Upper lobe of left lung (tissue), 6 donors: ENCODE measurements around the gene RTTN. TPM values are rescaled to one million over a fixed set of nuclear protein-coding genes. Genes with fewer than 3 reads are reported as not detected.
A peak's percentile ranks its signal among the peaks of the same experiment; 100 is the strongest.

Experiments
- ATAC-seq, 2 donors: fragments of 200-7000 bp; cut with Tn5 transposase; one replicate each; pipeline ENCODE4 v1.9.1; 2022; ENCODE audit warnings: mild to moderate bottlenecking in 2 of 2, moderate library complexity in 2 of 2; ENCODE audit not compliant: low FRiP score in 2 of 2
- DNase-seq, 2 donors: peaks; one replicate each; pipeline ENCODE4 v3.0.0-alpha.2; 2019 to 2020
- H3K27ac ChIP-seq, 4 donors: fragments of 200-600 bp; sonication (generic); one replicate each; pipeline ENCODE4 v1.5.1; 2016 to 2019
- H3K27me3 ChIP-seq, 4 donors: fragments of 200-600 bp; sonication (generic); one replicate each; pipeline ENCODE4 v1.5.1; 2017 to 2019
- H3K36me3 ChIP-seq, 4 donors: fragments of 200-600 bp; sonication (generic); one replicate each; pipeline ENCODE4 v1.5.1; 2016 to 2019
- H3K4me1 ChIP-seq, 4 donors: fragments of 200-600 bp; sonication (generic); one replicate each; pipeline ENCODE4 v1.5.1; 2018 to 2019
- H3K4me3 ChIP-seq, 4 donors: fragments of 200-600 bp; sonication (generic); one replicate each; pipeline ENCODE4 v1.5.1; 2017 to 2019; ENCODE audit warnings: mild to moderate bottlenecking in 2 of 4, moderate library complexity in 1 of 4
- H3K9me3 ChIP-seq, 4 donors: fragments of 200-600 bp; sonication (generic); one replicate each; pipeline ENCODE4 v1.5.1; 2018 to 2019
- EP300 ChIP-seq, 4 donors: sonication (generic); formaldehyde crosslinking; IDR thresholded peaks; one replicate each; pipeline ENCODE4 v1.5.1; 2017; ENCODE audit warnings: antibody characterized with exemption in 4 of 4, control low read depth in 2 of 4
- POLR2A ChIP-seq, 4 donors: fragments of 450-650 bp; IDR thresholded peaks; one replicate each; pipeline ENCODE4 v1.5.1; 2016 to 2017; ENCODE audit warnings: antibody characterized with exemption in 4 of 4, mild to moderate bottlenecking in 2 of 4
- POLR2AphosphoS5 ChIP-seq, 2 donors: sonication (generic); formaldehyde crosslinking; IDR thresholded peaks; one replicate each; pipeline ENCODE4 v1.5.1; 2017; ENCODE audit warnings: antibody characterized with exemption in 2 of 2
- WGBS, 2 donors: methylation state at CpG; one replicate each; pipeline ENCODE4 v1.1.5; 2017 to 2018; 5-methylcytosine and 5-hydroxymethylcytosine counted together
- total RNA-seq, 6 donors: library from RNA; depleted of rRNA in 4 of 6; stranded (reverse); fragments of >200 nt in 4 of 6; gene quantifications; one replicate each; pipeline versions ENCODE4 v1.1.0 to v1.2.1, GENCODE V29; 2016 to 2021
- TF ChIP-seq, protein P1 (sequence below), 6 experiments: fragments of 450-650 bp in 4 of 6; fragments of 200-600 bp in 2 of 6; sonication (generic) in 2 of 6; IDR thresholded peaks; one replicate each; pipeline ENCODE4 v1.5.1; 2016 to 2019; ENCODE audit warnings: antibody characterized with exemption in 6 of 6
- donor health status: DM: no; HTN: no; CAD: no; lungs with moderate emphysema.
- donor health status: DM: no; HTN: yes; CAD: no; lungs with severe emphysema.

Gene RTTN
- total RNA-seq, 6 donors from 2014 or later: 8.3 to 32.9 (median 12.5) TPM

DNA sequence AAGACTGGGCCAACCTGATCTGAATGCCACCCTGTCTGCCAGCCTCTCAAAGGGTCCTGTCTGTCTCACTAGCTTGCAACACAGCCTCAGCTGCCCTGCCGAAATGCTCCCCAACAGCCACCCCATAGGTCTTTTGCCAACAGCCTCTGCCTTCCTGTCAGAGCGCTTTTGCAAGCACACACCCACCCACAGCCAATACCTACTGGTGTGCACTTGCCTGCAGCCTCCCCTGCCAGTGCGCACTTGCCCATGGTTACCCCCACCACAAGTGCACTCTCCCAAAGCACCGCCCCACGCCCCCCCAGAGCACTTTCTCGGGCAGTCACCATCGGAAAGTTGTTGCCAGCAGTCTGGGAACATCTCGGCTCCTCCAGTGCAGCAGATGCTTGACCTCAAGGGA, 48.6 kb downstream of the RTTN start:
- Histone ChIP-seq H3K9me3 (no peaks in the 10 kb centered on the region), H3K27ac (no peak overlapping the region), H3K4me3 (no peak overlapping the region), H3K4me1 (no peaks in the 10 kb centered on the region), H3K36me3 (peaks cover 0 to 3% (median 1%) of the 10 kb centered on the region in 4 donors), H3K27me3 (no peaks in the 10 kb centered on the region)
- ATAC-seq (no peak), DNase-seq (peak in 1 of 2 donors; percentile 12)
- WGBS, 2 donors: 93 to 99% methylated on average over 8 of the region's 8 CpGs
- no peak for TF ChIP-seq POLR2AphosphoS5 (IDR thresholded peaks at IDR 0.05)

DNA sequence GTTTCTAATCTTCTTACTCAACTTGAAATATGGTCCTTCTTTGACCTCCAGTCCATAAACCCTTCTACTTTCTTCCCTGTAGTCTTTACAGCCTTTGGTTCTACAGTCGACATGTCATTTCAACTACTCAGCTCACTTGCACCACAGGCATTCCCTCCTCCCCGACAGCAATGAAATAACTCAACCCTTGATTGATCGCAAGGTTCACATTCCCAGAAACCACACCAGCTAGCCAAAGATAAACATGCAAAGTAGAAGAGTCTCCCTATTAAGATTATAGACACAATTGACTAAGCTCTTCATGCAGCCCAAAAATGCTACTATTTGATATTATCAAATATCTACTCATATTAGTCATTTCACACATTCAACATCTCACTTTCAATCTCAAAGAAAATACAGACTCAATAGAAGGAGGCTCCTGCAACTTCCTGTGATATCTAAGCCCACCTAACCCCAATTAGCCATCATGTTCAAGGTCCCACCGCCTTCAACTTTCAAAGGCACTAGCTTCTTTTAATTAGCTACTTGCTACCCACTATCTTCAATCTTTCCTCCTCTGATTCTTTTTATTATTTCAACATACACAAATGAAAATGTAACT, 50.8 kb downstream of the RTTN start:
- no peaks in the 10 kb centered on the region for H3K4me1 ChIP-seq
- H3K4me3 ChIP-seq: no peak overlapping the region
- no peaks in the 10 kb centered on the region for H3K9me3 ChIP-seq
- peaks cover 0 to 3% (median 3%) of the 10 kb centered on the region in 4 donors for H3K36me3 ChIP-seq
- H3K27me3 ChIP-seq: no peaks in the 10 kb centered on the region
- DNase-seq: no peak
- TF ChIP-seq, protein P1, sequence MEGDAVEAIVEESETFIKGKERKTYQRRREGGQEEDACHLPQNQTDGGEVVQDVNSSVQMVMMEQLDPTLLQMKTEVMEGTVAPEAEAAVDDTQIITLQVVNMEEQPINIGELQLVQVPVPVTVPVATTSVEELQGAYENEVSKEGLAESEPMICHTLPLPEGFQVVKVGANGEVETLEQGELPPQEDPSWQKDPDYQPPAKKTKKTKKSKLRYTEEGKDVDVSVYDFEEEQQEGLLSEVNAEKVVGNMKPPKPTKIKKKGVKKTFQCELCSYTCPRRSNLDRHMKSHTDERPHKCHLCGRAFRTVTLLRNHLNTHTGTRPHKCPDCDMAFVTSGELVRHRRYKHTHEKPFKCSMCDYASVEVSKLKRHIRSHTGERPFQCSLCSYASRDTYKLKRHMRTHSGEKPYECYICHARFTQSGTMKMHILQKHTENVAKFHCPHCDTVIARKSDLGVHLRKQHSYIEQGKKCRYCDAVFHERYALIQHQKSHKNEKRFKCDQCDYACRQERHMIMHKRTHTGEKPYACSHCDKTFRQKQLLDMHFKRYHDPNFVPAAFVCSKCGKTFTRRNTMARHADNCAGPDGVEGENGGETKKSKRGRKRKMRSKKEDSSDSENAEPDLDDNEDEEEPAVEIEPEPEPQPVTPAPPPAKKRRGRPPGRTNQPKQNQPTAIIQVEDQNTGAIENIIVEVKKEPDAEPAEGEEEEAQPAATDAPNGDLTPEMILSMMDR (IDR thresholded peaks at IDR 0.05): no peak
- no peak for ATAC-seq
- WGBS, 2 donors: 61 to 65% methylated on average over 4 of the region's 4 CpGs
- no peak overlapping the region for H3K27ac ChIP-seq

DNA sequence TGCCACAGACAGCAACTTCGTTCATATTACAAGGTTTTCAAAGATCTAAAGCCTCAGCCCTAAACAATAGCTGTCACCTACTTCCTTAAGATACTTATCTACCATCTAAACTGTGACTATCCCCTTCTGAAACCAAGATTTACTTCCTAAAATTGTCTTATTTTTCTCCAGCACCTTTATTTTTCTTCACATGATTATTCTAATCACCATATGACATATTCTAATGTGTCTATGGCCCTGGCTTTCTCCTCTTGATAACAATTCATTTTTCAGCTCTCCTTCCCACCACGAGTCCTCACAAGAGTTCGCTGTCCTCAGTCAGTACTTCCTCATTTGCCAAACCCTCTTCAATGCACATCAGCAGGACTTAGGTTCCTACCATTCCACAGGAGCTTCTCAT, 53.9 kb downstream of the RTTN start:
- no peak for TF ChIP-seq EP300 (IDR thresholded peaks at IDR 0.05)
- no peak overlapping the region for H3K27ac ChIP-seq
- ATAC-seq (no peak), DNase-seq (no peak)
- WGBS, 2 donors: 51 to 59% methylated on average over 3 of the region's 3 CpGs
- no peaks in the 10 kb centered on the region for H3K27me3 ChIP-seq
- H3K9me3 ChIP-seq: no peaks in the 10 kb centered on the region
- no peaks in the 10 kb centered on the region for H3K4me1 ChIP-seq
- no peak overlapping the region for H3K4me3 ChIP-seq
- H3K36me3 ChIP-seq: peaks cover 0 to 32% (median 6%) of the 10 kb centered on the region in 4 donors

DNA sequence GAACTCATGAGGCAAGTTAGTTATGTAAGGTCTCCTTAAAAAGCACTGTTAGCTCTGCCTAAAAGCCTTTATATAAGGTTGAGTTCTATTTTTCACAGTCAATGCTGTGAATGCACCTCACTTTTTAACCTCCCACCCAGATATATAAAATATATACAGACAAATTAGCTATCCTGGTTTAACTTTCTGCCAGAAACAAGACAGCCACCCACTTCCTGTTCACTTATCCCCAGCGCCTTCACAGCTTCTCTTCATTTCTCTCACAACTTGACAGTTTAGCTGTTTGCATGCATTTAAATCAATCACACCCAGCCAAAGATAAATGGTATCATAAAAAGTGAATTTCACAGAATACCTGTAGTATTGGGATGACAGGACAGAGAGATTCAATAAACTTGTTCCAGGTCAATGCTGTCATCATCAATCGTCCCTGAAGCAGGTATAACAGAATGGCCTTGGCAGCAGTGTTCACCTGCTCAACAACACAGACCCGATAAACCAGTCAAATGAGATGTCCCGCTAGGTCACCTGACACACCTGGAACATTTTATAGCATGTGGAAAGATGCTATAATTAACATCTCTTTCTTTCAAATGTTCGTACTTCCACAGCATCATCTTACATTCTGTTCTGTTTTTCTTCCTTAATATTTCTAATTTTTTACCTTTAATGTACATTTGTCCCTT, 55.7 kb downstream of the RTTN start:
- no peaks in the 10 kb centered on the region for H3K9me3 ChIP-seq
- WGBS, 2 donors: 88 to 91% methylated on average over 5 of the region's 5 CpGs
- H3K36me3 ChIP-seq: peaks cover 0 to 41% (median 6%) of the 10 kb centered on the region in 4 donors
- no peak overlapping the region for H3K27ac ChIP-seq
- no peaks in the 10 kb centered on the region for H3K4me1 ChIP-seq
- ATAC-seq (no peak), DNase-seq (no peak)
- TF ChIP-seq POLR2AphosphoS5 (IDR thresholded peaks at IDR 0.05): no peak
- no peak for TF ChIP-seq POLR2A (IDR thresholded peaks at IDR 0.05)
- no peak for TF ChIP-seq EP300 (IDR thresholded peaks at IDR 0.05)
- TF ChIP-seq, protein P1 (IDR thresholded peaks at IDR 0.05): no peak
- H3K4me3 ChIP-seq: no peak overlapping the region
- H3K27me3 ChIP-seq: no peaks in the 10 kb centered on the region

DNA sequence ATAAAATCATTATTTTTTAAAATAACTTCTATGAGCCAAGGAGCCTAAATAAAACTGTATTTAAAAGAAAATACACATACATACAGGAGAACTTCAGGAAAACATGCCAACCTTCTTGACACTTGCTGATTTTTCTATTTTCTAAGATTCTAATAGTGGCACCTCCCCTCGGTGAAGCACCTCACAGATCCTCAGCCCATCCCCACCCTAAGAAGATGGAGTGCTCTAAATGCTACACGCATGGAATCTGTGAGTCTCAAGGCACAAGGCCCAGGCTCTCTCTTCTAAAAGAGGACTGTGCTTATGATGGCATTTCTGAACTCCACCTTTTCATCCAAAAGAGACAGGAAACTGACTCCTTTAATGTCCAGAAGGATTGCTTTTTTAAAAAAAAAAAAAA, 56.3 kb downstream of the RTTN start:
- no peak for ATAC-seq
- Histone ChIP-seq H3K27me3 (no peaks in the 10 kb centered on the region), H3K27ac (no peak overlapping the region), H3K4me1 (no peaks in the 10 kb centered on the region), H3K9me3 (no peaks in the 10 kb centered on the region), H3K4me3 (no peak overlapping the region), H3K36me3 (peaks cover 0 to 46% (median 6%) of the 10 kb centered on the region in 4 donors)
- no peak for DNase-seq
- WGBS, 2 donors: 96 to 98% methylated on average over 2 of the region's 2 CpGs
- TF ChIP-seq POLR2A (IDR thresholded peaks at IDR 0.05) (no peak), EP300 (IDR thresholded peaks at IDR 0.05) (no peak), POLR2AphosphoS5 (IDR thresholded peaks at IDR 0.05) (no peak)
- TF ChIP-seq, protein P1 (IDR thresholded peaks at IDR 0.05): no peak
